Sigmoid colon (tissue), 3 donors: ENCODE data around the gene ATXN7L2.

Experiments used
- POLR2A ChIP-seq, 2 donors: fragments of 450-650 bp; IDR thresholded peaks; one replicate each; pipeline ENCODE4 v1.6.1; 2016; ENCODE audit warnings: antibody characterized with exemption in 2 of 2, mild to moderate bottlenecking in 2 of 2, moderate library complexity in 2 of 2
- TF ChIP-seq, protein P1 (sequence below), 4 experiments: fragments of 450-650 bp in 3 of 4; fragments of 200-600 bp in 1 of 4; IDR thresholded peaks; one replicate each; pipeline ENCODE4 v1.5.1; 2016 to 2019; ENCODE audit warnings: antibody characterized with exemption in 4 of 4, mild to moderate bottlenecking in 3 of 4, moderate library complexity in 2 of 4

DNA sequence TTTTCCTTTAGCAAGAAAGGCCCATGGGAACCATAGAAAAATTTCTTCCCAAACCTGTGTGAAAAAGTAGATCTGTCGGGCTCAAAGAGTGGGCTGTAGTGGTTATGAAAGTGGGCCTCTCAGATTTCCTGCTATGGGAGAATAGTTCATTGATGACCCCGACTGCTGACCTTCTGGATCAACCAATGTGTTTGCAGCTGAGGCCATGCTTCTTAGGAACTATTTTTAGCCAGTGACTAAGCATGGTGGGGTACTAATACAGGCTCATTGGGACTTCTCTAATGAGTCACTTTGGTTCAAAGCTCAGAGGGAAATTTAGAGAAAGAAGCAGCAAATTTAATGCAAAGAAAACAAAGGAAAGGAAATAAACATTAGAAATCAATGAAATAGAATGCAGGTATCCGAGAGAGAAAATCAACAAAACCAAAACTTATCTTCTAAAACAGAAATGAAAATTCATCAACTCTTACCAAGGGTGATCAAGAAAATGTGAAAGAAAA lies 44.9 kb upstream of the ATXN7L2 start:
- no peak for TF ChIP-seq POLR2A (IDR thresholded peaks at IDR 0.05)
- TF ChIP-seq, protein P1, sequence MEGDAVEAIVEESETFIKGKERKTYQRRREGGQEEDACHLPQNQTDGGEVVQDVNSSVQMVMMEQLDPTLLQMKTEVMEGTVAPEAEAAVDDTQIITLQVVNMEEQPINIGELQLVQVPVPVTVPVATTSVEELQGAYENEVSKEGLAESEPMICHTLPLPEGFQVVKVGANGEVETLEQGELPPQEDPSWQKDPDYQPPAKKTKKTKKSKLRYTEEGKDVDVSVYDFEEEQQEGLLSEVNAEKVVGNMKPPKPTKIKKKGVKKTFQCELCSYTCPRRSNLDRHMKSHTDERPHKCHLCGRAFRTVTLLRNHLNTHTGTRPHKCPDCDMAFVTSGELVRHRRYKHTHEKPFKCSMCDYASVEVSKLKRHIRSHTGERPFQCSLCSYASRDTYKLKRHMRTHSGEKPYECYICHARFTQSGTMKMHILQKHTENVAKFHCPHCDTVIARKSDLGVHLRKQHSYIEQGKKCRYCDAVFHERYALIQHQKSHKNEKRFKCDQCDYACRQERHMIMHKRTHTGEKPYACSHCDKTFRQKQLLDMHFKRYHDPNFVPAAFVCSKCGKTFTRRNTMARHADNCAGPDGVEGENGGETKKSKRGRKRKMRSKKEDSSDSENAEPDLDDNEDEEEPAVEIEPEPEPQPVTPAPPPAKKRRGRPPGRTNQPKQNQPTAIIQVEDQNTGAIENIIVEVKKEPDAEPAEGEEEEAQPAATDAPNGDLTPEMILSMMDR (IDR thresholded peaks at IDR 0.05) = no peak
